GM13976 (cell line): ENCODE data around the gene ALDH3B2.

Experiments used
- DNase-seq: peaks from one replicate; pipeline ENCODE4 v3.0.0; 2012; ENCODE audit warnings: low spot score
- in situ Hi-C: fragments of 300-500 bp; cut with MboI; formaldehyde crosslinking; loops from one replicate; pipeline ENCODE4 v1.12.0; 2022; ENCODE audit warnings: low sequenced_read_pairs, mixed read lengths, inconsistent platforms; ENCODE audit not compliant: unreplicated experiment
- TF ChIP-seq, protein P1 (sequence below): IDR thresholded peaks from 2 replicates; pipeline ENCODE4 v1.5.1; 2012; ENCODE audit warnings: borderline replicate concordance, mild to moderate bottlenecking; ENCODE audit not compliant: insufficient read depth; ENCODE audit errors: extremely low read depth, missing control alignments, control extremely low read depth

The ALDH3B2 gene

GRCh38 chr11:67631411-67631810 lies 43.0 kb downstream of the ALDH3B2 start:
- no peak for DNase-seq
- TF ChIP-seq, protein P1, sequence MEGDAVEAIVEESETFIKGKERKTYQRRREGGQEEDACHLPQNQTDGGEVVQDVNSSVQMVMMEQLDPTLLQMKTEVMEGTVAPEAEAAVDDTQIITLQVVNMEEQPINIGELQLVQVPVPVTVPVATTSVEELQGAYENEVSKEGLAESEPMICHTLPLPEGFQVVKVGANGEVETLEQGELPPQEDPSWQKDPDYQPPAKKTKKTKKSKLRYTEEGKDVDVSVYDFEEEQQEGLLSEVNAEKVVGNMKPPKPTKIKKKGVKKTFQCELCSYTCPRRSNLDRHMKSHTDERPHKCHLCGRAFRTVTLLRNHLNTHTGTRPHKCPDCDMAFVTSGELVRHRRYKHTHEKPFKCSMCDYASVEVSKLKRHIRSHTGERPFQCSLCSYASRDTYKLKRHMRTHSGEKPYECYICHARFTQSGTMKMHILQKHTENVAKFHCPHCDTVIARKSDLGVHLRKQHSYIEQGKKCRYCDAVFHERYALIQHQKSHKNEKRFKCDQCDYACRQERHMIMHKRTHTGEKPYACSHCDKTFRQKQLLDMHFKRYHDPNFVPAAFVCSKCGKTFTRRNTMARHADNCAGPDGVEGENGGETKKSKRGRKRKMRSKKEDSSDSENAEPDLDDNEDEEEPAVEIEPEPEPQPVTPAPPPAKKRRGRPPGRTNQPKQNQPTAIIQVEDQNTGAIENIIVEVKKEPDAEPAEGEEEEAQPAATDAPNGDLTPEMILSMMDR, result no peak
- in situ Hi-C loops, result loop anchor here (10.0 kb wide), 1 partner anchor 73 kb away; no protein-coding TSS in a partner anchor

- no peak for DNase-seq
- in situ Hi-C loops, result loop anchor here (10.0 kb wide), 1 partner anchor 74 kb away; no protein-coding TSS in a partner anchor
- TF ChIP-seq, protein P1, result no peak
These were observed 43.5 kb downstream of the ALDH3B2 start for GRCh38 chr11:67630943-67631331.

GRCh38 chr11:67630228-67630942 lies 44.0 kb downstream of the ALDH3B2 start:
- peak; percentile 100 for DNase-seq
- in situ Hi-C loops, result loop anchor here (10.0 kb wide), 1 partner anchor 74 kb away; no protein-coding TSS in a partner anchor
- TF ChIP-seq, protein P1, result peak; percentile 70

GRCh38 chr11:67629386-67630227 lies 44.8 kb downstream of the ALDH3B2 start, which contains the start of gene NUDT8:
NUDT8 (minus strand) TSS chr11:67629937; CDS start chr11:67629911, 26 bp downstream.
- in situ Hi-C loops, result loop anchor here (10.0 kb wide), 1 partner anchor 75 kb away; no protein-coding TSS in a partner anchor
- DNase-seq, result peak; percentile 90
- TF ChIP-seq, protein P1, result peak; percentile 87

- TF ChIP-seq, protein P1, result no peak
- no peak for DNase-seq
- in situ Hi-C loops, result no loop called here
These were observed 45.6 kb downstream of the ALDH3B2 start for GRCh38 chr11:67628710-67629385.
